ENCODE measurements around the gene SASH1. TPM values are rescaled to one million over a fixed set of nuclear protein-coding genes. Genes with fewer than 3 reads are reported as not detected.

SASH1 gene
- total RNA-seq, 5 donors from 2014 or later (not counting 1 experiment from before 2014, with no cell fraction given) = 0.26 to 5.5 (median 0.95) TPM

DNA sequence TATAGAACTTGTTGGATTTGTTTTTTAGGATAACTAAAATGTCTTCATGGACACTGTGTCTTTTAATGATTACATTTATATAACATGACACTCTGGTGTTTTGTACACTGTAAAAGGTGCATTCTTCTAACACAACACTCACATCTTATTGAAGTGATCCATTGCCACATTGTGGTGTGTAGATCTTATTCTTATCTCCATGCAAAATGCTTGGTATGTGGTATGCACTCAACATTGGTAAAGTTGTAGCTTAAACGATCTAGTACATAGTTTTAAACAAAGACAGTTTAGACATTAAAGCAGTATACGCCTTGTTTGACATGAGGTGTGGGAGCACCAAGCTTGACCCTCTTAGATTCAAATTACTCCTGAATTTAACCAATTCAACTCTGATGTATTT lies 84.7 kb downstream of the SASH1 start:
- Mint-ChIP-seq H3K4me3 (no peak overlapping the region), H3K4me1 (peaks cover 0 to 3% (median 0%) of the 10 kb centered on the region in 3 donors), H3K36me3 (no peaks in the 10 kb centered on the region), H3K27me3 (peaks cover 2 to 7% of the 10 kb centered on the region in 2 donors), H3K27ac (no peak overlapping the region), H3K9me3 (no peaks in the 10 kb centered on the region)
- no peak overlapping the region for H3K27ac ChIP-seq (ENCODE audit: low read length)
- ATAC-seq (replicated peaks in 1 of 4) (no peak), DNase-seq (no peak)
- no peaks in the 10 kb centered on the region for H3K4me1 ChIP-seq (ENCODE audit: control insufficient read depth in 1 of 2, extremely low read depth in 1 of 2, insufficient read depth in 2 of 2, low read length in 2 of 2)
- POLR2A ChIA-PET = no interaction called here
- H3K36me3 ChIP-seq (ENCODE audit: control insufficient read depth in 2 of 2, extremely low read depth in 1 of 2, insufficient read depth in 1 of 2, low read length in 1 of 2) = no peaks in the 10 kb centered on the region
- CTCF ChIA-PET = no interaction called here
- H3K27me3 ChIP-seq (replicated peaks in 1 of 2; ENCODE audit: control insufficient read depth in 2 of 2, extremely low read depth in 1 of 2, insufficient read depth in 2 of 2, low read length in 1 of 2) = no peaks in the 10 kb centered on the region
- WGBS (ENCODE audit: insufficient coverage) = 100% methylated on average over 1 of the region's 2 CpGs
- H3K9me3 ChIP-seq = no peaks in the 10 kb centered on the region
- H3K4me3 ChIP-seq (ENCODE audit: control insufficient read depth in 1 of 2, extremely low read depth in 1 of 2, low read length in 1 of 2) = no peak overlapping the region

DNA sequence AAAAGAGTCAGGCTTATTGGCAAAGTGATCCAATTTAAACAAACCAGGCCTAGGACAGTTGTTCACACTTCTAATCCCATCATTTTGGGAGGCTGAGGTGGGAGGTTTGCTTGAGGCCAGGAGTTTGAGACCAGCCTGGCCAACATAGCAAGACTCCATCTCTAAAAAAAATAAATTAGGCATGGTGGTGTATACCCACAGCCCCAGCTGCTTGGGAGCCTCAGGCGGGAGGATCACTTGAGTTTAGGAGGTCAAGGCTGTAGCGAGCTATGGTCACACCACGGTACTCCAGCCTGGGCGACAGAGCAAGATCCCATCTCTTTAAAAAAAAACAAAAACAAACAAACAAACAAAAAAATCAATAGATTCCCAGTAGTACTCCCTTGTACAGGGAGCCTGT lies 86.8 kb downstream of the SASH1 start:
- WGBS (ENCODE audit: insufficient coverage) = no CpG with 5 or more reads among the region's 4 CpGs
- Mint-ChIP-seq H3K4me1 (peaks cover 0 to 3% (median 0%) of the 10 kb centered on the region in 3 donors), H3K27me3 (peaks cover 2 to 7% of the 10 kb centered on the region in 2 donors), H3K36me3 (no peaks in the 10 kb centered on the region), H3K27ac (no peak overlapping the region), H3K9me3 (no peaks in the 10 kb centered on the region), H3K4me3 (no peak overlapping the region)
- Histone ChIP-seq H3K4me1 (ENCODE audit: control insufficient read depth in 1 of 2, extremely low read depth in 1 of 2, insufficient read depth in 2 of 2, low read length in 2 of 2) (no peaks in the 10 kb centered on the region), H3K27ac (ENCODE audit: low read length) (no peak overlapping the region), H3K4me3 (ENCODE audit: control insufficient read depth in 1 of 2, extremely low read depth in 1 of 2, low read length in 1 of 2) (no peak overlapping the region), H3K36me3 (ENCODE audit: control insufficient read depth in 2 of 2, extremely low read depth in 1 of 2, insufficient read depth in 1 of 2, low read length in 1 of 2) (no peaks in the 10 kb centered on the region), H3K27me3 (replicated peaks in 1 of 2; ENCODE audit: control insufficient read depth in 2 of 2, extremely low read depth in 1 of 2, insufficient read depth in 2 of 2, low read length in 1 of 2) (peaks cover 0 to 3% of the 10 kb centered on the region in 2 experiments), H3K9me3 (no peaks in the 10 kb centered on the region)
- no peak for DNase-seq
- no peak for ATAC-seq (replicated peaks in 1 of 4)
- CTCF ChIA-PET = no interaction called here
- POLR2A ChIA-PET = no interaction called here

DNA sequence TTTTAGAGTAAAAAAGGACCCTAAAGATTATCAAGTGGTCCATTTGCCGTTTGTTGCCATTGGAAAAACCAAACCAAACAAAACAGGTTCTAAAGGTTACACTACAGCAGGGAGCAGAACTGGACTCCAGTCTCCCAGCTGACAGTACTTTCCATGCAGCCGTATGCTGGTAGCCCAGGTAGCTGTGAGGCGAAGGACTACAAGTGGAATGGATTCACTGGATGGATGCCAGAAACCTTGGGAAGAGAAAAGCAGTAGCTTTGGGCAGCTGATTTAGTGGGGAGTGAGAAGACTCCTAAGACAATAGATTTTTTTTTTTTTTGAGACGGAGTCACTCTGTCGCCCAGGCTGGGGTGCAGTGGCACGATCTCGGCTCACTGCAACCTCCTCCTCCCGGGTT lies 88.3 kb downstream of the SASH1 start:
- Histone ChIP-seq H3K4me3 (ENCODE audit: control insufficient read depth in 1 of 2, extremely low read depth in 1 of 2, low read length in 1 of 2) (no peak overlapping the region), H3K9me3 (no peaks in the 10 kb centered on the region), H3K36me3 (ENCODE audit: control insufficient read depth in 2 of 2, extremely low read depth in 1 of 2, insufficient read depth in 1 of 2, low read length in 1 of 2) (no peaks in the 10 kb centered on the region), H3K27ac (ENCODE audit: low read length) (no peak overlapping the region), H3K4me1 (ENCODE audit: control insufficient read depth in 1 of 2, extremely low read depth in 1 of 2, insufficient read depth in 2 of 2, low read length in 2 of 2) (no peaks in the 10 kb centered on the region), H3K27me3 (replicated peaks in 1 of 2; ENCODE audit: control insufficient read depth in 2 of 2, extremely low read depth in 1 of 2, insufficient read depth in 2 of 2, low read length in 1 of 2) (peaks cover 0 to 5% of the 10 kb centered on the region in 2 experiments)
- H3K36me3 Mint-ChIP-seq = no peaks in the 10 kb centered on the region
- DNase-seq (no peak), ATAC-seq (replicated peaks in 1 of 4) (no peak)
- POLR2A ChIA-PET = interaction anchor here in 1 of 2 donors (0.8 kb wide), 1 partner anchor 64 kb away, joined by 3 read pairs; no protein-coding TSS in a partner anchor
- peaks cover 0 to 3% (median 0%) of the 10 kb centered on the region in 3 donors for H3K4me1 Mint-ChIP-seq
- H3K9me3 Mint-ChIP-seq = no peaks in the 10 kb centered on the region
- WGBS (ENCODE audit: insufficient coverage) = 98% methylated on average over 6 of the region's 8 CpGs
- CTCF ChIA-PET = no interaction called here
- peaks cover 5 to 7% of the 10 kb centered on the region in 2 donors for H3K27me3 Mint-ChIP-seq
- H3K27ac Mint-ChIP-seq = no peak overlapping the region
- no peak overlapping the region for H3K4me3 Mint-ChIP-seq

DNA sequence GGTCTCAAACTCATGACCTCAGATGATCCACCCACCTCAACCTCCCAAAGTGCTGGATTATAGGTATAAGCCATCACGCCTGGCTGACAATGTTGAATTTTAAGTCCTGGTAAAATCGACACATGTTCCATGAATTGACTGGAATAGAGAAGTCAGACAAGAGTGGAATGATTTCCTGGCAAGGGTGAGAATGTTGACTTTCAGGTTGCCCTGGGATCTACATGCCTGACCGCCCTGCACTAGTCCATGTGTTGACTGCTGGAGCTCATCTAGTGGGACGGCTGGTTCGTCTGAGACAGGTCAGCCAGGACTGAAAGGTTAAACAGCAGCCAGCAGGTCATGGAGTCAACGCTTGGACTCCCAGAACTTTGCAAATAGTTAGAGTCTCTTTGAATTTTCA lies 88.8 kb downstream of the SASH1 start:
- Mint-ChIP-seq H3K9me3 (no peaks in the 10 kb centered on the region), H3K4me1 (peaks cover 0 to 1% (median 0%) of the 10 kb centered on the region in 3 donors), H3K27ac (no peak overlapping the region), H3K27me3 (peaks cover 3 to 4% of the 10 kb centered on the region in 2 donors), H3K36me3 (no peaks in the 10 kb centered on the region), H3K4me3 (no peak overlapping the region)
- Histone ChIP-seq H3K4me3 (ENCODE audit: control insufficient read depth in 1 of 2, extremely low read depth in 1 of 2, low read length in 1 of 2) (no peak overlapping the region), H3K27ac (ENCODE audit: low read length) (no peak overlapping the region), H3K27me3 (replicated peaks in 1 of 2; ENCODE audit: control insufficient read depth in 2 of 2, extremely low read depth in 1 of 2, insufficient read depth in 2 of 2, low read length in 1 of 2) (peaks cover 0 to 5% of the 10 kb centered on the region in 2 experiments), H3K9me3 (no peaks in the 10 kb centered on the region), H3K36me3 (ENCODE audit: control insufficient read depth in 2 of 2, extremely low read depth in 1 of 2, insufficient read depth in 1 of 2, low read length in 1 of 2) (no peaks in the 10 kb centered on the region), H3K4me1 (ENCODE audit: control insufficient read depth in 1 of 2, extremely low read depth in 1 of 2, insufficient read depth in 2 of 2, low read length in 2 of 2) (no peaks in the 10 kb centered on the region)
- POLR2A ChIA-PET = interaction anchor here in 1 of 2 donors (0.8 kb wide), 1 partner anchor 64 kb away, joined by 3 read pairs; no protein-coding TSS in a partner anchor
- CTCF ChIA-PET = no interaction called here
- 92% methylated on average over 6 of the region's 6 CpGs for WGBS (ENCODE audit: insufficient coverage)
- DNase-seq (no peak), ATAC-seq (replicated peaks in 1 of 4) (no peak)

DNA sequence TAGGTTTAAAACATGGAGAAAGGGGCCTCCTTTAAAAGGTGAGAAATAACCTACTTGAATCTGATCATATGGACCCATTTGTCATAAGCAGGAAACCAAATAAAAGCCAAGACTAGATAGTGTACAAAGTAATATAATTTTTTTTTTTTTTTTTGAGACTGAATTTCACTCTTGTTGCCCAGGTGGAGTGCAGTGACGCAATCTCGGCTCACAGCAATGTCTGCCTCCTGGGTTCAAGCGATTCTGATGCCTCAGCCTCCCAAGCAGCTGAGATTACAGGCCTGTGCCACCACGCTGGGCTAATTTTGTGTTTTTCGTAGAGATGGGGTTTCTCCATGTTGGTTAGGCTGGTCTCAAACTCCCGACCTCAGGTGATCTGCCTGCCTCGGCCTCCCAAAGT lies 89.2 kb downstream of the SASH1 start:
- H3K36me3 Mint-ChIP-seq = no peaks in the 10 kb centered on the region
- Histone ChIP-seq H3K4me1 (ENCODE audit: control insufficient read depth in 1 of 2, extremely low read depth in 1 of 2, insufficient read depth in 2 of 2, low read length in 2 of 2) (no peaks in the 10 kb centered on the region), H3K4me3 (ENCODE audit: control insufficient read depth in 1 of 2, extremely low read depth in 1 of 2, low read length in 1 of 2) (no peak overlapping the region), H3K36me3 (ENCODE audit: control insufficient read depth in 2 of 2, extremely low read depth in 1 of 2, insufficient read depth in 1 of 2, low read length in 1 of 2) (no peaks in the 10 kb centered on the region), H3K9me3 (no peaks in the 10 kb centered on the region), H3K27ac (ENCODE audit: low read length) (no peak overlapping the region), H3K27me3 (replicated peaks in 1 of 2; ENCODE audit: control insufficient read depth in 2 of 2, extremely low read depth in 1 of 2, insufficient read depth in 2 of 2, low read length in 1 of 2) (peaks cover 3 to 5% of the 10 kb centered on the region in 2 experiments)
- ChIA-PET CTCF (no interaction called here), POLR2A (no interaction called here)
- H3K27me3 Mint-ChIP-seq = peaks cover 2 to 6% of the 10 kb centered on the region in 2 donors
- no peak overlapping the region for H3K4me3 Mint-ChIP-seq
- H3K4me1 Mint-ChIP-seq = no peaks in the 10 kb centered on the region
- WGBS (ENCODE audit: insufficient coverage) = 93% methylated on average over 3 of the region's 7 CpGs
- H3K27ac Mint-ChIP-seq = no peak overlapping the region
- H3K9me3 Mint-ChIP-seq = no peaks in the 10 kb centered on the region
- DNase-seq = no peak
- ATAC-seq (replicated peaks in 1 of 4) = no peak

DNA sequence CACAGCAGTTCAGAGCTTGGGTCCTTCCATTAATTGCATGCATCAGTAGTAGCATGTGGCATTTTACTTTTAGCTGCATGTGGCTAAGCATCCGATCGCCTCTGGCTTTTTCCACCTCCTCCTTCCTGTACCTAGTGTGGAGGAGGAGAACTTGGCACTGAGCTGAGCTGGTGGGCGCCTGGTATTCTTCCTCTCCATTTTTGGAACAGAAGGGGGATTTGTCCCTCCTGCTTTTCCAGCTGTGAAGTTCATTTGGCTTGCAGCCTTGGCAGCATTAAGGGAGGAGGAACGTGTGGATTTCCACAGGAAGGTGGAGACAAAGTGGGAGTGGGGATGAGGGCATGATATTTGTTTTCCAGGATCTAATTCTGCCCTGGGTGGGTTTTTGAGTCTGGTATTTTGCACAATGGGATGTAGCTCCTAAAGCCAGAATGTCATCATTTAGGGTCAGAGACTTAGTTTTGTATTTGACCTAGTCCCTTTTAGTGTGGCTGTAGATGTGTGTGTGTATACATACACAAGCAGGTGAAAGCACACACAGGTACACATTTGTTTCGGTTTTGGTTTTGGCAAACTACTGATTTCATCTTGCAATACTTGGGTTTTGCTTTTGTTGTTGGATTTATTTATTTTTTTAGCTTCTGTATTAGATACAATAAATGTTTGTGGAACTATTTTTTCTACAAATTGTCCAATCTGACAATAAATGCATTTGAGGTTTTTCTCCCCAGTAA lies 90.0 kb downstream of the SASH1 start:
- H3K27me3 ChIP-seq (replicated peaks in 1 of 2; ENCODE audit: control insufficient read depth in 2 of 2, extremely low read depth in 1 of 2, insufficient read depth in 2 of 2, low read length in 1 of 2) = peaks cover 3 to 5% of the 10 kb centered on the region in 2 experiments
- Mint-ChIP-seq H3K36me3 (no peaks in the 10 kb centered on the region), H3K4me1 (no peaks in the 10 kb centered on the region), H3K9me3 (no peaks in the 10 kb centered on the region), H3K27me3 (peaks cover under 1 to 6% of the 10 kb centered on the region in 2 donors), H3K27ac (no peak overlapping the region), H3K4me3 (no peak overlapping the region)
- H3K4me1 ChIP-seq (ENCODE audit: control insufficient read depth in 1 of 2, extremely low read depth in 1 of 2, insufficient read depth in 2 of 2, low read length in 2 of 2) = no peaks in the 10 kb centered on the region
- no peak overlapping the region for H3K4me3 ChIP-seq (ENCODE audit: control insufficient read depth in 1 of 2, extremely low read depth in 1 of 2, low read length in 1 of 2)
- H3K9me3 ChIP-seq = no peaks in the 10 kb centered on the region
- no peak overlapping the region for H3K27ac ChIP-seq (ENCODE audit: low read length)
- ChIA-PET CTCF (no interaction called here), POLR2A (no interaction called here)
- H3K36me3 ChIP-seq (ENCODE audit: control insufficient read depth in 2 of 2, extremely low read depth in 1 of 2, insufficient read depth in 1 of 2, low read length in 1 of 2) = no peaks in the 10 kb centered on the region
- ATAC-seq (replicated peaks in 1 of 4) (no peak), DNase-seq (no peak)
- 67% methylated on average over 1 of the region's 5 CpGs for WGBS (ENCODE audit: insufficient coverage)

Measured in T-cell (primary cell).